Ishikawa (cell line): Measurements from ENCODE around the gene GRK5.

ENCODE experiments used
- CEBPB ChIP-seq: IDR thresholded peaks from 2 replicates; pipeline ENCODE4 v1.6.1; 2012
- CREB1 ChIP-seq: IDR thresholded peaks from 2 replicates; pipeline ENCODE4 v1.6.1; 2012; ENCODE audit warnings: low read depth
- EGR1 ChIP-seq: IDR thresholded peaks from 2 replicates; pipeline ENCODE4 v1.6.1; 2012
- EP300 ChIP-seq: IDR thresholded peaks from 2 replicates; pipeline ENCODE4 v1.6.1; 2012; ENCODE audit warnings: borderline replicate concordance
- FOXM1 ChIP-seq: IDR thresholded peaks from 2 replicates; pipeline ENCODE4 v1.6.1; 2012; ENCODE audit warnings: low read depth, borderline replicate concordance
- NFIC ChIP-seq: IDR thresholded peaks from 2 replicates; pipeline ENCODE4 v1.6.1; 2012
- RAD21 ChIP-seq: IDR thresholded peaks from 2 replicates; pipeline ENCODE4 v1.6.1; 2012; ENCODE audit warnings: low read depth
- TAF1 ChIP-seq: IDR thresholded peaks from 2 replicates; pipeline ENCODE4 v1.6.1; 2012; ENCODE audit warnings: low read depth, mild to moderate bottlenecking
- TCF12 ChIP-seq: IDR thresholded peaks from 2 replicates; pipeline ENCODE4 v1.6.1; 2012; ENCODE audit warnings: low read depth
- TEAD4 ChIP-seq: IDR thresholded peaks from 2 replicates; pipeline ENCODE4 v1.6.1; 2012
- YY1 ChIP-seq: IDR thresholded peaks from 2 replicates; pipeline ENCODE4 v1.6.1; 2012; ENCODE audit warnings: low read depth
- ZBTB7A ChIP-seq: IDR thresholded peaks from 2 replicates; pipeline ENCODE4 v1.6.1; 2012; ENCODE audit warnings: low read depth
- TF ChIP-seq, protein P1 (sequence below): IDR thresholded peaks from 2 replicates; pipeline ENCODE4 v1.6.1; 2012
- TF ChIP-seq, protein P2 (sequence below): IDR thresholded peaks from 2 replicates; pipeline ENCODE4 v1.6.1; 2012; ENCODE audit warnings: low read depth, mild to moderate bottlenecking
- TF ChIP-seq, protein P3 (sequence below): IDR thresholded peaks from 2 replicates; pipeline ENCODE4 v1.6.1; 2012

The GRK5 gene

DNA sequence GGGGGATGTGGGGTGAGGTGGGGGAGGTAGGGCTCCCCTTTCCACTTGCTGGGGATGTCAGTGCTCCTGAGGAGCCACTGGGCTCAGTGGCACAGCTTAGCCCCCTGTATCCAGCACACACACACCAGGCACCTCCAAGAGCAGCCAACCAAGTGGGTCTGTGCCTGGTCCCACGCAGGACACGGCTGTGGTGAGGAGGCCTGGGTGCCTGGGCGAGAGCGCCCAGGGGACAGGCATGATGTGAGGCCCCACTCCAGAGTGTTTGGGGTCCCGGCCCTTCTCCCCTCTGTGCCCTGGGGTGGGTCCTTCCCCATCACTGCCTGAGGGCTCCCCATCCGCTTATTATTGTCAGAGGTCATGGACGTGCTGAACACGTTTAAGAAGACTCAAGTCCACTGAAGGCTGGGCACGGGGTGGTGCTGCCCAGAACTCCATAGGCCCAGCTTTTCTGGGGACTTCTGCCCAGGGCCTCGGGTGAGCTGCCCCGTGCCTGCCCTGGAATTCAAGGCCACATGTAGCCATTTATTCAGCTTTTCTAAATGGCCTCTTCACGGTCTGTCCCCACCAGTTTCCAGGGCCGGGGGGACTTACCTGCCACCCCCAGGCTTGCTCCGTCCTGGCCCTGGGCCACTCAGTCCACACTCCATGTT is 119.8 kb downstream of the GRK5 start:
- TF ChIP-seq EGR1 (no peak), ZBTB7A (no peak), YY1 (no peak), TAF1 (no peak), TEAD4 (no peak), CREB1 (no peak), RAD21 (no peak)

DNA sequence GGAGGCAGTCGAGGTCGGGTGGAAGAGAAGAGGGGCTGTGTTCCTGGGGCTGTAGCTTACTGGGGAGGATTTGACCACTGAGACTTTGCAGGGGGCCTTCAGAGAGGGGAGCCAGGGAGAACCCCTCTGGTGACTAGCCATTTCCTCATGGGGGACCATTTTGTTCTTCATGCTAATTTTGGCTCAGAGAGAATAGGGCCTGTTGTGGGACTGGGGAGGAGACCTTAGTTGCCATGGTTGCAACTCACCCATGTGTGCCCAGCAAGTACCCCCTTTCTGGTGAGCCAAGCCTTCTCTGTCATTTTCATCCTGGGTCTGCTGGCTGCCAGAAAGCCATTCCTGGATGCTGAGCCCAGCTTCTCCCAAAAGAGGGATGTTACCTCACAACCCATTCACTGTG is 120.9 kb downstream of the GRK5 start:
- TF ChIP-seq EP300, result no peak
- no peak for TF ChIP-seq RAD21
- TF ChIP-seq FOXM1, result no peak
- TF ChIP-seq CEBPB, result no peak
- no peak for TF ChIP-seq CREB1
- no peak for TF ChIP-seq NFIC

DNA sequence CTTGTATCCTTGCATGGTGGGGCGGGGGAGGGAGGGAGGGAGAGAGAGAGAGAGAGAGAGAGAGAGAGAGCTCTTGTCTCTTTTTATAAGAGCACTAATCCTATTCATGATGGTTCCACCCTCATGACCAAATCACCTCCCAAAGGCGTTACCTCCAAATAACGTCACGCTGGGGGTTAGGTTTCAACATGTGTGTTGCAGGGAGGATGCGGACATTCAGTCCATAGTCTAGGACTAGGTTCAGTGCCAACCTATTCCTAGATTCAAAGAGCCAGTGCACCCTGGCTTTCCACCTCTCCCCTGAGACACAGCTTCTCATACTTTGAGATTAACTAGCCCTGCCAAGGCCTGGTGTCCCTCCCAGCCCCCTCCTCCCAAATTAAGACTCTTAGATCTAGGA is 123.0 kb downstream of the GRK5 start:
- no peak for TF ChIP-seq ZBTB7A
- 0 out of 2 replicates have a peak, but pooled peaks have one; percentile 48 for TF ChIP-seq CREB1
- TF ChIP-seq, protein P1, sequence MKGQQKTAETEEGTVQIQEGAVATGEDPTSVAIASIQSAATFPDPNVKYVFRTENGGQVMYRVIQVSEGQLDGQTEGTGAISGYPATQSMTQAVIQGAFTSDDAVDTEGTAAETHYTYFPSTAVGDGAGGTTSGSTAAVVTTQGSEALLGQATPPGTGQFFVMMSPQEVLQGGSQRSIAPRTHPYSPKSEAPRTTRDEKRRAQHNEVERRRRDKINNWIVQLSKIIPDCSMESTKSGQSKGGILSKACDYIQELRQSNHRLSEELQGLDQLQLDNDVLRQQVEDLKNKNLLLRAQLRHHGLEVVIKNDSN, result peak; percentile 12; the same call in 1 of the 2 replicates

DNA sequence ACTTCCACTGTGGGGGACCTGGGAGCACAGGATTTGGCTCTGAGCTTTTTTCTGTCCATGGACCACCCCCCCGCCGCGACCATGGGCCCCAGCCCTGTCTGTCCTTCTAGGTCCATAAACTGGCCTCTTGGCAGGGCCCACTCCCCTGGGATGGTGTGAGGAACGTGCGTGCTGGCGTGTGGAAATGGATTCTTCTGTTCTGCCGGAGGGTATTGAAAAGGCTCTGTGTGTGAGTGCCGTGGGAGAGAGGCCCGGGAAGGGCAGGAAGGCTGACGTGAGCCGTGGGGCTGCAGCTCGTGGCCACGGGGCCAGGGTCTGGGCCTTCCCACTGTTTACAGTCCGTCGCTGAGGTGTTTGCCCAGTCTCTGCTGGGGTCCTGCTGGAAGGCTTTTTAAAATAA is 123.7 kb downstream of the GRK5 start:
- no peak for TF ChIP-seq ZBTB7A

DNA sequence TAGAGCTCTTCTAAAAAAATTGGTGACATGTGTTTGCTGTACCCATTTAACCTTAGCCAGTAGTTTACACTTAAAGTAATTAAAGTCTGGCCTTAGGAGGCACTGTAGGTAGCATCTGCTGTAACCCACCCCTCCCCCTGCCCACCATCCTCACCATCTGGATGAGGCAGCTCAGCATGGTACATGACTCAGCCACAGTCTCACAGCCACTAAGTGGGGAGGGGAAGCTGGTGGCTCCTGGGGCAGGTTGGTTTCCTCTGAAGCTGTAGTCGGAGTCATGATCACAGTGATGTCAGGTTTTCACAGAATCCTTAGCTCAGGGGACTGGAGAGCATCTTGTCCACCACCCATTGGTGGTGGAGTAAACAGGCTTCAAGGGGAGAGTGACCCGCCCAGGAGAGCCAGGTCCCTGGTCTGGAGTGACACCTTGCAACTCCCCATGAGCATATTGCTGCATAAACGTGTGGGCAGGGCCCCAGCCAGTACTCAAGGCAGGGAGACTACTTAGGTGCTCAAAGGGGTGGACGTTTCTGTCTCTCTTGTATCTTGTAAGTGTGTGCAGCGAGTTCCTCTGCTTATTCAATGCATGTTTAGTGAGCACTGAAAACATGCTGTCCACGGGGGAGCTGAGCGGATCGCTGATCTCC is 125.9 kb downstream of the GRK5 start:
- TF ChIP-seq, protein P1, result no peak
- TF ChIP-seq FOXM1 (no peak), EGR1 (no peak), CREB1 (no peak), ZBTB7A (no peak), CEBPB (no peak)

DNA sequence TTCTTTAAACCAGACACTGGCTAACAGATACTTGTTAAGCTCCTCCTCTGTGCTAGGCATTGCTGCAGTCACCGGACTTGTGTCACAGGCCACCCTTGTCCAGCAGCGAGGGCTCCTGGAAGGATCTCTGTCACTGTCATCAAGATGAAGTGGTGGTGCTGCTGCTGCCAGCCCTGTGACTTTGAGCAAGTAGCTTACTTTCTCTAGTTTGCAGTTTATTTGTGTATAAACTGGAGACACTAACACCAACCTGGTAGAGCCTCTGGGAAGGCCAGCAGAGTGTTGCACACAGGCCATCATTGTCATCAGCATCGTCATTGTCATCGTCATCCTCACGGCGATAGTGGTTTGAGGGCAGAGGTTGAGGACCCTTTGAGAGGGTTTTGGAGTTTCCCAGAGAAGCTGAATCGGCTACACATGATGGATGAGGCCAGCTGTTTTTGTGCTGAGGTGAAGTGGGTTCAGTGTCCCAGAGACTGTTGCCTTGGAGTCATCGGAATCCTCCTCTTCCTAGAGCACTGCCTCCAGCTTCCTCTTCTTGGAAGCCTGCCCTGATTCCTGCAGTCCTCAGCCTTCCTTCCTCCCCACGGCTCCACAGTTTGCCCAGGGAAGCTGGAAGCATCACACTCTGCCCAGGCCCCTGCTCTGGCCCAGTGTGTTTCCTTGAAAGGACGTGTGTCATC is 128.4 kb downstream of the GRK5 start:
- TF ChIP-seq FOXM1, result no peak
- TF ChIP-seq NFIC, result no peak
- no peak for TF ChIP-seq RAD21
- TF ChIP-seq, protein P2, sequence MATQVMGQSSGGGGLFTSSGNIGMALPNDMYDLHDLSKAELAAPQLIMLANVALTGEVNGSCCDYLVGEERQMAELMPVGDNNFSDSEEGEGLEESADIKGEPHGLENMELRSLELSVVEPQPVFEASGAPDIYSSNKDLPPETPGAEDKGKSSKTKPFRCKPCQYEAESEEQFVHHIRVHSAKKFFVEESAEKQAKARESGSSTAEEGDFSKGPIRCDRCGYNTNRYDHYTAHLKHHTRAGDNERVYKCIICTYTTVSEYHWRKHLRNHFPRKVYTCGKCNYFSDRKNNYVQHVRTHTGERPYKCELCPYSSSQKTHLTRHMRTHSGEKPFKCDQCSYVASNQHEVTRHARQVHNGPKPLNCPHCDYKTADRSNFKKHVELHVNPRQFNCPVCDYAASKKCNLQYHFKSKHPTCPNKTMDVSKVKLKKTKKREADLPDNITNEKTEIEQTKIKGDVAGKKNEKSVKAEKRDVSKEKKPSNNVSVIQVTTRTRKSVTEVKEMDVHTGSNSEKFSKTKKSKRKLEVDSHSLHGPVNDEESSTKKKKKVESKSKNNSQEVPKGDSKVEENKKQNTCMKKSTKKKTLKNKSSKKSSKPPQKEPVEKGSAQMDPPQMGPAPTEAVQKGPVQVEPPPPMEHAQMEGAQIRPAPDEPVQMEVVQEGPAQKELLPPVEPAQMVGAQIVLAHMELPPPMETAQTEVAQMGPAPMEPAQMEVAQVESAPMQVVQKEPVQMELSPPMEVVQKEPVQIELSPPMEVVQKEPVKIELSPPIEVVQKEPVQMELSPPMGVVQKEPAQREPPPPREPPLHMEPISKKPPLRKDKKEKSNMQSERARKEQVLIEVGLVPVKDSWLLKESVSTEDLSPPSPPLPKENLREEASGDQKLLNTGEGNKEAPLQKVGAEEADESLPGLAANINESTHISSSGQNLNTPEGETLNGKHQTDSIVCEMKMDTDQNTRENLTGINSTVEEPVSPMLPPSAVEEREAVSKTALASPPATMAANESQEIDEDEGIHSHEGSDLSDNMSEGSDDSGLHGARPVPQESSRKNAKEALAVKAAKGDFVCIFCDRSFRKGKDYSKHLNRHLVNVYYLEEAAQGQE, result no peak
- no peak for TF ChIP-seq CEBPB
- TF ChIP-seq TEAD4, result no peak
- TF ChIP-seq TCF12, result no peak
- TF ChIP-seq YY1, result no peak
- TF ChIP-seq, protein P3, sequence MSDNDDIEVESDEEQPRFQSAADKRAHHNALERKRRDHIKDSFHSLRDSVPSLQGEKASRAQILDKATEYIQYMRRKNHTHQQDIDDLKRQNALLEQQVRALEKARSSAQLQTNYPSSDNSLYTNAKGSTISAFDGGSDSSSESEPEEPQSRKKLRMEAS, result no peak
- TF ChIP-seq, protein P1, result no peak
- TF ChIP-seq EGR1, result no peak
- no peak for TF ChIP-seq EP300
- no peak for TF ChIP-seq TAF1
- no peak for TF ChIP-seq ZBTB7A
- no peak for TF ChIP-seq CREB1

DNA sequence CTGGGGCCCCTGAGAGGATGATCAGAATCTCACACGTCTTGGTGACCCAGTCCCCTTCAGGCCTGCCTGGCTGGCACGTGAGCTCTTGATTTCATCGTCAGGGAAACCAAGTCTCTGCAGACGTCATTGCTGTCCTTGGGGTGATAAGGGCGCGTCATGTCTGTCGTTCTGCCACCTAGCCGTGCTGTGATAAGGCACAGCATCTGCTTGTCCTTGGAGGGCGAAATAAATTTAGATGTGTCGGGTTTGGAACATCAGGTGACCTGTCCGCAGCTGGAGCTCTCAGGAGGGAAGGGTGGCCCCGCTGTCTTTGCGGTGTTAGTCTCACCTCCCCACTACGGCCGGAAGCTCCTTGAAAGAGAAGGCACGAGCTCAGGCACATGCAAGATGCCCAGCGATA is 129.2 kb downstream of the GRK5 start:
- TF ChIP-seq, protein P2, result no peak
- TF ChIP-seq EP300 (no peak), TEAD4 (no peak), TCF12 (no peak), CREB1 (no peak), EGR1 (no peak), CEBPB (no peak), YY1 (no peak), TAF1 (no peak), ZBTB7A (no peak), NFIC (no peak), FOXM1 (no peak), RAD21 (no peak)
- TF ChIP-seq, protein P3, result no peak
- TF ChIP-seq, protein P1, result no peak
